Transverse colon (tissue), 4 donors: ENCODE results near the gene GIPC3.

Experiments
- POLR2A ChIP-seq: fragments of 450-650 bp; IDR thresholded peaks from one replicate; pipeline ENCODE4 v1.6.1; 2016; ENCODE audit warnings: antibody characterized with exemption, mild to moderate bottlenecking, moderate library complexity
- POLR2AphosphoS5 ChIP-seq, 3 donors: sonication (generic); formaldehyde crosslinking; IDR thresholded peaks; one replicate each; pipeline ENCODE4 v1.6.1; 2016; ENCODE audit warnings: antibody characterized with exemption in 3 of 3
- TF ChIP-seq, protein P1 (sequence below), 5 experiments: fragments of 200-600 bp in 3 of 5; fragments of 450-650 bp in 2 of 5; sonication (generic) in 3 of 5; IDR thresholded peaks; 1 replicate in 2 of 5; 2 replicates in 3 of 5; pipeline ENCODE4 v1.5.1; 2016 to 2017; ENCODE audit warnings: antibody characterized with exemption in 5 of 5, inconsistent platforms in 3 of 5, mild to moderate bottlenecking in 2 of 5, moderate library complexity in 1 of 5

DNA sequence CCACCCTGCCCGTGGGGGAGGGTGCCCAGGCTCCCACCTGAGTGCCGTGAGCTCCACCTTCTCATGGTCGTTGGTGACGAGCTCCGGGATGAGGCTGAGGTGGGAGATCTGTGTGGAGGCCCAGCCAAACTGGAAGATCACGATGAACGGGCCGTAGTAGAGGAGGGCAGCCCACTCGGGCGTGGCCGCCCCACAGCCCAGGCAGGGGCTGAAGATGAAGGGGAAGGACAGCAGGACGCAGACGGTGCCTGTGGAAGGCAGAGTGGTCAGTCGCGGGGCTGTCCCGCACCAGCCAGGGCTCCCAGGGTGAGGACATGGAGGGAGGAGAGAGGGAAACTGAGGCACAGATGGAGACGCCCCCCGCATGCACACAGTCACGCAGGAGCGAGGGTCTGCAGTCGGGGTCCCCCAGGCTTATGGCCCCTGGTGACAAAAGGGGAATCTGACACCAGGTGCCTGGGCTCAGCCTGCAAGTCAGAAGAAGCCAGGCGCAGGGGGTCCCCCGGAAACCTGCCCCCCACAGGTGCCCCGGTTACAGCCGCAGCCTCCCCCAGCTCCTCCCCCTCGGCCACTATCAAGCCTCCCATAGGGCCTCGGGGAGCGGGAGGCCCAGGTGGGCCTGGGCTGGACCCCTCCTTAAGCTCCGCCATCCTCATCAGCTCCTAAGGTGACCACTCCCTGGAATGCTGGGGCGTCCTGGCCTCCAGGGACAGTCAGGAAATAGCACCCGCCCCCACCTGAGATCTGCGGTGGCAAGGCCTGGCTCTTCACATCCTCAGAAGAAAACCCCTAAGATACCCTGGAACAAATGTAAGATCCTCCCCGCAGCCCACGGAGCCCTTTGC is 34.1 kb upstream of the GIPC3 start:
- TF ChIP-seq, protein P1, sequence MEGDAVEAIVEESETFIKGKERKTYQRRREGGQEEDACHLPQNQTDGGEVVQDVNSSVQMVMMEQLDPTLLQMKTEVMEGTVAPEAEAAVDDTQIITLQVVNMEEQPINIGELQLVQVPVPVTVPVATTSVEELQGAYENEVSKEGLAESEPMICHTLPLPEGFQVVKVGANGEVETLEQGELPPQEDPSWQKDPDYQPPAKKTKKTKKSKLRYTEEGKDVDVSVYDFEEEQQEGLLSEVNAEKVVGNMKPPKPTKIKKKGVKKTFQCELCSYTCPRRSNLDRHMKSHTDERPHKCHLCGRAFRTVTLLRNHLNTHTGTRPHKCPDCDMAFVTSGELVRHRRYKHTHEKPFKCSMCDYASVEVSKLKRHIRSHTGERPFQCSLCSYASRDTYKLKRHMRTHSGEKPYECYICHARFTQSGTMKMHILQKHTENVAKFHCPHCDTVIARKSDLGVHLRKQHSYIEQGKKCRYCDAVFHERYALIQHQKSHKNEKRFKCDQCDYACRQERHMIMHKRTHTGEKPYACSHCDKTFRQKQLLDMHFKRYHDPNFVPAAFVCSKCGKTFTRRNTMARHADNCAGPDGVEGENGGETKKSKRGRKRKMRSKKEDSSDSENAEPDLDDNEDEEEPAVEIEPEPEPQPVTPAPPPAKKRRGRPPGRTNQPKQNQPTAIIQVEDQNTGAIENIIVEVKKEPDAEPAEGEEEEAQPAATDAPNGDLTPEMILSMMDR (IDR thresholded peaks at IDR 0.05): no peak
- TF ChIP-seq POLR2A (no peak), POLR2AphosphoS5 (IDR thresholded peaks at IDR 0.05) (no peak)
